Spleen (tissue), 7 donors: Measurements from ENCODE around the gene ZDHHC12.

Experiments used
- POLR2A ChIP-seq, 3 donors: fragments of 450-650 bp; IDR thresholded peaks; one replicate each; pipeline ENCODE4 v1.5.1; 2017; ENCODE audit warnings: antibody characterized with exemption in 3 of 3, mild to moderate bottlenecking in 1 of 3
- TF ChIP-seq, protein P1 (sequence below), 11 experiments: fragments of 200-600 bp in 7 of 11; fragments of 450-650 bp in 4 of 11; sonication (generic) in 4 of 11; IDR thresholded peaks in 8 of 11; conservative IDR thresholded peaks in 3 of 11; 1 replicate in 7 of 11; 2 replicates in 4 of 11; pipeline versions ENCODE4 v1.4.0 to v1.8.0; 2016 to 2021; ENCODE audit warnings: antibody characterized with exemption in 11 of 11, inconsistent platforms in 4 of 11, mild to moderate bottlenecking in 1 of 11
- donor health status: DM: no; HTN: no; CAD: no; lungs with moderate emphysema.
- donor health status: DM: no; HTN: no; CAD: no.
- donor health status: DM: no; HTN: no; CAD: no.

DNA sequence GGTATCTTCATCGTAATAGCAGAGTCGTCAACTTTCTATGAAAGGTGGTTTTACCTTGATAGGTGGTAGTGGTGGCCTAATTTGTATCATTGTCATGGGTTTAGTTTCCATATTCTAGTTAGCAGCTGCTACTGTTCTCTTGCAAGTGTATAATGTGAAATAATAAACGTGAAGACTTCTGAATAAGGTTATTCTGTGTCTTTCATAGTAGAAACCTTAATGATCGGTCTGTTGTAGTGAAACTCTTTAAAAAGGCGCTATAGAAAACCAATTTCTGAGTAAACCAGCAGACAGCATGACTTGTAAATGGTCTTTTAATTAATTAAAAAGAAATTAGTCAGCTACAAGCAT, 33.3 kb downstream of the ZDHHC12 start:
- TF ChIP-seq, protein P1, sequence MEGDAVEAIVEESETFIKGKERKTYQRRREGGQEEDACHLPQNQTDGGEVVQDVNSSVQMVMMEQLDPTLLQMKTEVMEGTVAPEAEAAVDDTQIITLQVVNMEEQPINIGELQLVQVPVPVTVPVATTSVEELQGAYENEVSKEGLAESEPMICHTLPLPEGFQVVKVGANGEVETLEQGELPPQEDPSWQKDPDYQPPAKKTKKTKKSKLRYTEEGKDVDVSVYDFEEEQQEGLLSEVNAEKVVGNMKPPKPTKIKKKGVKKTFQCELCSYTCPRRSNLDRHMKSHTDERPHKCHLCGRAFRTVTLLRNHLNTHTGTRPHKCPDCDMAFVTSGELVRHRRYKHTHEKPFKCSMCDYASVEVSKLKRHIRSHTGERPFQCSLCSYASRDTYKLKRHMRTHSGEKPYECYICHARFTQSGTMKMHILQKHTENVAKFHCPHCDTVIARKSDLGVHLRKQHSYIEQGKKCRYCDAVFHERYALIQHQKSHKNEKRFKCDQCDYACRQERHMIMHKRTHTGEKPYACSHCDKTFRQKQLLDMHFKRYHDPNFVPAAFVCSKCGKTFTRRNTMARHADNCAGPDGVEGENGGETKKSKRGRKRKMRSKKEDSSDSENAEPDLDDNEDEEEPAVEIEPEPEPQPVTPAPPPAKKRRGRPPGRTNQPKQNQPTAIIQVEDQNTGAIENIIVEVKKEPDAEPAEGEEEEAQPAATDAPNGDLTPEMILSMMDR (IDR thresholded peaks at IDR 0.05 in 8 of 11, conservative IDR thresholded peaks at IDR 0.05 in 3 of 11): no peak
- no peak for TF ChIP-seq POLR2A (IDR thresholded peaks at IDR 0.05)
